GM19035 (cell line): Measurements from ENCODE around the gene MARS1.
A peak's percentile ranks its signal among the peaks of the same experiment; 100 is the strongest.

Experiments
- ATAC-seq: cut with Tn5 transposase; IDR thresholded peaks from one replicate; pipeline ENCODE4 v1.9.1; 2021; ENCODE audit not compliant: unreplicated experiment

MARS1 gene

DNA sequence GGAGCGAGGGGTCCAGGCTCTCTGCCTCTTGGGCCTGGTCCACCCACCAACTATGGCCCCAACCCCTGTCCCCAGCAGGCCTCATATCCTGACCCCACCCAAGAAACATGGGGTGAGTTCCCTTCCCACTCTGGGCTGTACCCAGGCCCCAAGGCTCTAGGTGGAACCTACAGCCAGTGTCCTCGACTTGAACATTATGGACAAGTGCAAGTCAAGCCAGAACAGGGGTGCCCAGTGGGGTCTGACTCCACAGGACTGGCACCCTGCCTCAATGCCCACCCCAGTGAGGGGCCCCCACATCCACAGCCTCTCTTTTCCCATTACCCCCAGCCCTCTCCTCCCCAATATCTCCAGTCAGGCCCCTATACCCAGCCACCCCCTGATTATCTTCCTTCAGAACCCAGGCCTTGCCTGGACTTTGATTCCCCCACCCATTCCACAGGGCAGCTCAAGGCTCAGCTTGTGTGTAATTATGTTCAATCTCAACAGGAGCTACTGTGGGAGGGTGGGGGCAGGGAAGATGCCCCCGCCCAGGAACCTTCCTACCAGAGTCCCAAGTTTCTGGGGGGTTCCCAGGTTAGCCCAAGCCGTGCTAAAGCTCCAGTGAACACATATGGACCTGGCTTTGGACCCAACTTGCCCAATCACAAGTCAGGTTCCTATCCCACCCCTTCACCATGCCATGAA lies 16.8 kb upstream of the MARS1 start:
- no peak for ATAC-seq

DNA sequence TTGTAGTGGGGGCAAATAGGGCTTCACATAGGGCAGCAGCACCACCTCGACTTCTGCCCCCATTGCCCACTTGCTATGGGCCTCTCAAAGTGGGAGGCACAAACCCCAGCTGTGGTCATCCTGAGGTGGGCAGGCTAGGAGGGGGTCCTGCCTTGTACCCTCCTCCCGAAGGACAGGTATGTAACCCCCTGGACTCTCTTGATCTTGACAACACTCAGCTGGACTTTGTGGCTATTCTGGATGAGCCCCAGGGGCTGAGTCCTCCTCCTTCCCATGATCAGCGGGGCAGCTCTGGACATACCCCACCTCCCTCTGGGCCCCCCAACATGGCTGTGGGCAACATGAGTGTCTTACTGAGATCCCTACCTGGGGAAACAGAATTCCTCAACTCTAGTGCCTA lies 16.2 kb upstream of the MARS1 start:
- no peak for ATAC-seq

DNA sequence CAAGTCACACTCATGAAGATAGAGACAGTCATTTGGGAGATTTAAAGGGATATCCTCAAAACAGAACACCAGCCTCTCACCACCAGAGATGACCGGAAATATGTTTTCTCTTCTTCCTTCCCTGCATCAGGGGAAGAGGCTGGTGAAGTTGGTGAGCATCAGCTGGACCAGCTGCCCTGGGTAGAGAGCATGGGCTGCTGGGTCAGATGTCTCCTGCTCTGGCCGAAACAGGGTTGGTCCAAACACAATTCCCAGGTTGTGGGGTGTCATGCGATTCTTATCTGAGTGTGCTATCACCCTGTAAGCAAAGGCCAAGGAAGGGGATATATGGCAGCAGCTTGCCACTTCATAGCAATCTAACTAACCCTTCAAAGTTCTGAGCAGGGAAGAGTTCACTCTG lies 15.5 kb upstream of the MARS1 start:
- ATAC-seq, result no peak

DNA sequence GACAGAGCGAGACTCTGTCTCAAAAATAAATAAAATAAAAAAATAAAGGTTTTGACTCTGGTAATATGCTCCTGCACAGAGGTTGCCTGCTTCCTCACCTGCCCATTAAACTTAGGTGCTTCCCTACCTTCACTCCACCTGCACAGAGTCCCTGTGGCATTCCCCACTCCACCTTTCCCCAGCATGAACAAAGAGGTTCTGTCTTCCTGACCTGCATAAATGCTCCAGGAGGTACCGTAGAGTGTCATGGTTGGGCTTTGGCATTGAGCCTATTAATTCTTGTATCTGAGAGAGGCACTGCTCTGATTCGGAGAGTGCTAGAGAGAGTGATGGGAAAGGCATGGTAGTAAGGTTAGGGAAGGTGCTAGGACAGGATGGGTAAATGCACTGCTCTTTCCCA lies 14.5 kb upstream of the MARS1 start:
- ATAC-seq, result no peak

DNA sequence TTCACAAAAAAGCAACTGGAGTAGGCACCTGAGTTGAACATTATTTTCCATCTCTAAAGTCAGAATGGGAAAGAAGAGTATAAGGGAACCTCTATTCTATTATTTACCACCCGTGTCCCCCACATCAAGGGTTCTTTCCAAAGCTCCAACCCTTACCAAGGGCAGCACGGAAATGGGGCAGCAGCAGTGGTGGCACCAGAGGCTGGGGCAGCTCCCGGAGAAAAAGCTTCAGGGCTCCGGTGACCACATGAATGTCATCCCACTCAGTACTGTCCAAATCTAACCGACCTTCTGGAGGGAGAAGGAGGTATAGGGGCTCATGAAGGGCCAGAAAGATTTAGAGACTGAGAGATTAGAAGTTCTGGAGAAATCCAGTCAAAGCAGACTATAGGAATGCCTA lies 14.0 kb upstream of the MARS1 start:
- no peak for ATAC-seq

DNA sequence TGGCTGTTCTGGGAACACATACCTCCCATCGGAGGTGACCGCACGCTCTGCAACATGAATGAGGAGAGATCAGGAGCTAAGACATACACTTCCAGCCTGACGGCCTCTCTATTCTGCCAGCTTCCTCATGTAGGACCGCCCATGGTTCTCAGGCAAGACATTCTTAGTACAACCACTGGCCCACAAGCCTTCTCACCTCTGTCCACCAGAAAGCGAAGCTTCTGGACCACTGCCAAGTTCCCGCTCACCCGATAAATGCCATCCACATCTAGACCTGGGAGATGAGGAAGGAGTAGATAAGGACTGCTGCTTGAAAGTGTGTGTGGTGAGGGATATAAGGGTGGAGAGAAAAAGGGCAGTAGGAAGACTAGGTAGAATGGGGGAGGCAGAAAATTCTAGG lies 13.4 kb upstream of the MARS1 start:
- ATAC-seq, result no peak

DNA sequence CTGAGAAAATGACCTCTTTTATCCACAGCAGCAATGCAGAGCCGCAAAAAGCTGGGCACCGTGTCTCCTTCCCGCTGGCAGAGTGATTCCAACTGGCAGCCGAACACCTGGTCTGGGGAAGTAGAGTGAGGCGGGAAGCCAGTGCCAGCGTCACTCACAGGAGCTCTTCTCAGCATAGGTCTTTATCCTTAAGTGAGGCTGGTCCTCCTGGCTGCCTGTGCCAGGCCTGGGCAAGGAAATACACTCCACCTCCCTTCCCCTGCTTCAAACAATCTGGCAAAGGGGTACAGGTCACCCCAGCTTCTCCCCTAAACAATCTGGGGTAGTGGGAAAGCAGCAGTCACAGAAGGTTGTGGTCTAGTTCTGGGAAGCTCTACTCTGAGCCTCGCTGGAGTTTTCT lies 13.0 kb upstream of the MARS1 start:
- no peak for ATAC-seq

DNA sequence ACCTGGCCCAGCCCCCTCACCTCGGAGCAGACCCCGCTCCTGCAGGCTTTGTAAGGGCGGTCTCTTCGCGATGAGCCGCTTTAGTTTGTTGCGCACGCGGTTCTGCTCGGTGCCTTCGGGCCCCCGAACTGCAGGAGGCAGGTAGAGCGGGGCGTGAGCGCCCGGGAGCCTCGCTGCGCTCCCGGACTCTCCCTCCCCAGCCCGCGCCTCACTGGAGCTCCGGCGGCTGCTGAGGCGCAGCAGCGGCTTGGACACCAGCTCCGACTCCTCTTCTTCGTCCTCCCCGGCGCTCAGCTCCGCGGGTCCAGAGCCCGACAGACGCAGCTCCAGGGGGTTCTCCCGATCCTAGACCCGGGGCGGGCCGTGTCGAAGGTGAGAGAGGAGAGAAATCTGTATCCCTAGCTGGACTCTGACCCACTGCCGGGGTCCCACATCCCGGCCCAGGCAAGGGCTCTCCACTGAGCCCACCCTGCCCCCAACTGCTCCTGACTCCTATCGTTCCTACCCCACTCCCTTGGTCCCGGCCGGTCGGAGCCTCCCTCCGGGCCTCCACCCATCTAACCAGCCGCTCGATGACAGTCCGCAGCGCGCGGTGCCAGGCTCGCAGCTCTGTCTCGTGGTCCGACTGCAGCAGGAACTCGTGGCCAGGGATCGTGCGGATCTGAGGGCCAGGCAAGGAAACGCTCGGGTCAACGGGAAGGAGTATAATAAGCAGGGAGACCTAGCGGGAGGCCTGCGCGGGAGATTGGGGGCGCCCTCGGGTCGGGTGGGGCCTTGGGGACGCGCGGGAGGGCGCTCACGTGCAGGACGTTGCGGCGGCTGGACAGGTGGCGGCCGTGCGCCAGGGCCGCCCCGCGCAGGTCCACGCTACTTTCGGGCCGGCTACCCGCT lies 12.4 kb upstream of the MARS1 start:
- ATAC-seq, result peak; percentile 2

DNA sequence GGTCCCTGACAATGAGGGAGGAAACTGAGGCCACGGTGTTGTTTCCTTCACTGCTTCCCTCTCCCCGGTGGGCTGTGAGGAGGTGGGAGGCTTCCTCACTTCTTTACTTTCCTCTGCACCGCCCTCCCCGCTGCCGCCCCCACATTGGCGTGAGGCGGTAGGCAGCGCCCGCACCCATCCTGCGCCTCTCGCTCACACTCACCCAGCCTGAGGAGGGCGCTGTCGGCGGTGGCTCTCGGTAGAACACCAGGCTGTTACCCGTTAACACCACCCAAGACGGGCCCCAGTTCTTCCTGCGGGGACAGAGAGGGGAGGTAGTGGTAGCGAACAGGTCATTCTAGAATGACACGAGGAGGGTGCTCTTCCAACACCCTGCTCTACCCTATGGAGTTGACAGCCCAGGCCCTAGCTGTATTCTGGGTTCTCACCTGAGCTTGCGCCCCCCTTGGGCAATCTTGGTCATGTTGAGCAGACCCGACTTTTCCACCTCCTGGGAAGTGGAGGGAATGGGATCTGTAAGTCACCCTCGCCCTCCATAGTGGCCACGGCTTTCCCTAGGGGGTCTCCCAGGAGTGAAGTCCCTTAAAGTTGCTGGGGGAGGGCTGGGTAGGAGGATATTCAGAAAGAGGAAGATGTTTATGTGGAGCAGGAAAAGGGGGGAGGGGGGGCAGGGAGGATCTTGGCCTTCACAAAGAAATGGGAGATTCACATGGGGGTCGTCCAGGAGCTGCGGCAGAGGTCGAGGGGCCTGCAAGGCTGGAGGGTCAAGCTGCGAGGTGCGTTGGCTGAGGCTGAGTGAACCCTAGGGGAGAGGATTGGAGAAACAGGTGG lies 11.5 kb upstream of the MARS1 start:
- peak; percentile 38 for ATAC-seq

DNA sequence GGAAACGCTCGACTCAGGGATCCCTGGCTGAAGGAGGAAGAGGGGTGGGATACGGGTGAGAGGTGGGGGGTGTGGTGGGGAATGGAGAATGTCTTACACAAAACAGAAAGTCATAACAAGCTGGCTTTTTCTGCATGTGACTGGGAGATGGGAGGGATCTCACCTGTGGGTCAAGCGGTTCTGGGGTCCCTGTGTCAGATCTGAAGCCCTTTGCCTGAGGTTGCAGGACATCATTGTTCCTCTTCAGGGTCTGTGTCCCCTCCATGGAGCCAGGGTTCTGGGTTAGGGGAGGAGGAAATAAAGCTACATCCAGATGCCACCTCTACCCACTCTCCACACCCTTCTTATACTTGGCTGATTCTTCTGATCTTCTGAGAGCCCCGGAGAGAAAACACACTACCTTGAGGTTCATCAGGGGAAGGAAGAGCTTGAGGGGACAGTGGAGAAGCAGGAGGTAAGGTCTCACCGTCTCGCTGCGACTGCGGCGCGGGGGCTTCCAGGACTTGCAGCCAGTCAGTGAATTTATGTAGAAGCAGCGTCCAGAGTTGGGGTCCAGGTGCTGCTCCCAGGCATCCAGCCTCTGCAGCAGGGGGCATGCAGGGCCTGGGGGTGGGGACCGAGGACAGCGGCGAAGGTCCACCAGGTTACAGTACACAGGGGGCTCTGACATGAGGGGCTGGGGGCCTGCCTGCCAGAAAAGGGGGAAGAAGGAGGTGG lies 10.7 kb upstream of the MARS1 start:
- no peak for ATAC-seq

DNA sequence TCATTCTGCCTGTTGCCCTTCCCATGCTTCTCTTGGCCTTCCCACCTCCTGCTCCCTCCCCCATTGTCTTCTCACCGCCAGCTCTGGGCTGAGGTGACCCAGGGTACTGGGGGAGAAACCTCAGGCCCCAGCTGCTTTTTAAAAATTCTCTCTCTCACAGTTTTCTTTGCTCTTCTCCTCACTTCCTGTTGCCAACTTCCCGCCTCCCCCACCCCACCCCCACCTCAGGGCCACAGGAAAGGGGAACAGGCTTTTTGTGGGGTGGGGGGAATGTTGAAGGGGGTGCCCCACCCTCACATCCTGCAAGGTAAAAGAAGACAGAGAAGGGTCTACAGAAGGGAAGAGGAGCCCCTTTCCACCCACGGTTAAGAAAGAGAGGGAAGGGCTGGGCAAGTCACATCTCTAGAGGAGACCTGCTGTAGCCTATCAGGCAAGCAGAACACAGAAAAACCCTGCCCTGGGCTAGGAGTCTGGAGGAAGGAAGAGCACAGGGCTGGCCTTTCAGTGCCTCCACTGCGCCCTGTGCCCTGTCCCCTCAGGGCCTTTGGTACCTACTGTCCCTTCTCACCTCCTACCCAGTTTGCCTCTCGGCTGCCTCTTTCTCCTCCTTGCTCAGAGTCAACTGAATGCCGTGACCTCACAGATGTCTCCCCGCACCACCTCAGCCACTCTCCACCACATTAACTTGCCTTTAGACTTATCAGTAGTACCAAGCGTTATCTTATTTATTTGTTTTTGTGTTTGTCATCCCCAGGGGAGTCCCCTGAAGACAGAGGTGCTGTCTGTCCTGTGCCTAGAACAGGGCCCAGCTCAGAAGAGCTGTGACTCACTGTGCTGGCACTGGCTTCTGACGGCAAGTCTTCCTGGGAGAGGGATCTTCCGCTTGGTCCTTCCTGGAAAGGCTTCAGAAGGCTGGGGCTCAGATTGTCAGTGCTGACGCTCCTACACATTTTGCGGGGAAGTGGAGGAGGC lies 9.9 kb upstream of the MARS1 start:
- peak; percentile 35 for ATAC-seq

DNA sequence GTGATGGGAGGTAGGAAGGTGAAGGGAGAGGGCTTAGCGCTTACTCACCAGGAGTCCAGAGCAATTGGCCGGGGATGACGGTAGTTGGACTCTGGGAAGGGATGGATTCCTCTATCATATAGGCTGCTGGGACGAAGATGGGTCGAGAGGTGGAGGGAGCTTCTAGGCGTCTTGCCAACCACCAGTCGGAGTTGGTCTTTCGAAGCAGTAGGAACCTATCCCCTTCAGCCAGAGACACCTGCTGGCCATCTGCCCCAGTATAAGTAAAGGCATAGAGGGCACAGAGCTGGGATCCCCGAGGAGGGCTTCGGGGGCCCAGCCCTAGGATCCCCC lies 8.9 kb upstream of the MARS1 start:
- ATAC-seq, result no peak

DNA sequence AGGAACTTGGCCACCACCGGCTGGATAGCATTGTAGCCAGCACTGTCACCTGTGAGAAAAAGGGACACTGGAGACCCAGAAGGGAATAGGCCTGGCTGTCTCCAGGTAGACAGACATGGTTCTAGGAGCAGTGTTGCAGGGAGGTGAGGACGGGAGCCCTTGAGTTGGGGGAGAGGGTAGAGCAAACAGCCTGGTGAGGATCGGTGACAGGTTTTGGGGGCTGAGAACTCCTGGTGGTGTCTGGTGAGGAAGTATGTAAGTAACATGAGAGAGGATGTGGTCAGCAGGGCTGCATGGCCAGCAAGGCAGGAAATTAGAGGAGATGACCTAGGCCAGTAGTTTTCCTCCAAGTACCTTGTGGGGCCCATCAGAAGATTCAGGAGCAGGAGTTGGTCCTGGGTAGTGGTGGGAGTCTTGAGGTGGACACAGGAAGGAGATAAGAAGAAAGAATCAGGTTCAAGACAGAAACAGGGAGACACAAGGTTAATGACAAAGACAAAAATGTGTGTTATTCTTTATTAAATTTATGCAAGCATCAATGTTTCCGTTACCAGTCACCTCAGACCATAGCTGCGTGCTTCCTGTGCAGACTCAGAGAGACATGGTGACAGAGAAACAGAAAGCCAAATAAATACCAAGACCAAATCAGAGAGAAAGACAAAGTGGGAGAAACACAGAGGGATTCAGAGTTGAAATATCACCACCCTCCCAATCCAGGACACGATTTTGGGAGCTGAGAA lies 8.3 kb upstream of the MARS1 start, which contains the start of gene ARHGAP9:
ARHGAP9 (minus strand) TSS at position 491 of the 740 bp plus-strand sequence; CDS start at position 31, 460 bp downstream.
- peak; percentile 36 for ATAC-seq

DNA sequence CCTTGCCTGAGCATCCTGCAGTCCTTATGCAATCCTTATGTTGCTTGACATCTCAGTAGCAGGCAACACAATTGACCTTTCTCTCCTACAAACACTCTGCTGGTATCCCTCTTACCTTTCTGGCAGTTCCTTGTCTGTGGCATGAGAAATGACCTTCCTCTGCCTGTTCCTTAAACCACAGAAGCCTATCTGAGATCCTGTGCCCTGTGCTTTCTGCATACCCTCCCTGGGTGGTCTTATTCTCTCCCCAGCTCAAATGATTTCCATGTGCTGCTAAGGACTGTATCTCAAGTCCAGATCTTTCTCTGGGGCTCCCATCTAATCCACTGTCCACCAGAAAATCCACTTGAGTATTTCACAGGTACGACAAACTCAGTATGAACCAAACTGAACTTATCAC lies 6.2 kb upstream of the MARS1 start:
- ATAC-seq, result no peak

DNA sequence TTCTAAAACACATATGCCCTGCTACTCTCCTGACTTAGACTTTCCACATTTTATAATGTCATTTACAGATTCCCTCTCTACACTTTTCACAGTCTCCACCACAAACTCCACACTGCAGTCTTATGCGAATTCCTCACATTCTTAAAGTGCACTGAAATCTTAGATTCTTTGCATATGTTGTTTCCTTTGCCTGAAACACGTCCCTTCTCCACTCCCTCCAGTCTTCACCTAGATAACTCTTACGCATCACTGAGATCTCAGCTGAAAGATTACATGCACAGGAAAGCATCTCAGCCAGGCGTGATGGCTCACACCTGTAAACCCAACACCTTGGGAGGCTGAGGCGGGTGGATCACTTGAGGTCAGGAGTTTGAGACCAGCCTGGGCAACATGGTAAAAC lies 4.4 kb upstream of the MARS1 start:
- ATAC-seq, result no peak

DNA sequence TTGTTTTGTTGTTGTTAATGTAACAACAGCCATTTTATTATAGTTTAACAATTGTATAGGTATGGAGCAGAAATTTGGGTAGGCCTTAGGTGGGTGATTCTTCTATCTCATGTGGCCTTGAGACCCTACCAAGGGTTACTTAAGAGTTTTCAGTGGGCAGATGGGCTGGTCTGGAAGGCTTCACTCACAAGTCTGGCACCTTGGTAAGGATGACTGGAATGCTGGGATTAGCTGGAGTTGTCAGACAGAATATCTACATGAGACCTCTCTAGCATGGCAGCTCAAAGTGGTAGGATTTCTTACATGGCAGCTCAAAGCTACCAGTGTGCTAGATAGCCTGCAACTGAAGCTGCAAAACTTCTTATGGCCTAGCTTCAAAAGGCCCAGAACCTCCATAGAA lies 2.2 kb upstream of the MARS1 start:
- ATAC-seq, result no peak

DNA sequence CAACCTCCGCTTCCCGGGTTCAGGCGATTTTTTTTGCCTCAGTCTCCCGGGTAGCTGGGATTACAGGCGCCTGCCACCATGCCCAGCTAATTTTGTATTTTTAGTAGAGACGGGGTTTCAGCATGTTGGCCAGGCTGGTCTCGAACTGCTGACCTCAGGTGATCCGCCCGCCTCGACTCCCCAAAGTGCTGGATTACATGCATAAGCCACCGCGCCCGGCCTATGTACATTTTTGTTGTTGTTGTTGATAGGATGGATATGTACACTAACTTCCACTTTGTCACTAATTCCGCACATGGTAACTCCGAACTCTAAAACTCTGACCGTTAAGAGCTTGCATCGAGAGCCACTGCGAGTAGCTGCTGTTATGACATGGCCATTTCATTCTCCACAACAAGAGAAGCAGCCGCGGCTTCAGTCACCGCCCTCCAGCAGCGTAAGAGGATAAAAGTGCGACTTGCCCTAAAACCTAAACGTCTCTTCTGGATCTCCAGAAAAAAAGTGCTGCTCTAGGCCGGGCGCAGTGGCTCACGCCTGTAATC lies 742 bp upstream of the MARS1 start:
- ATAC-seq, result no peak

DNA sequence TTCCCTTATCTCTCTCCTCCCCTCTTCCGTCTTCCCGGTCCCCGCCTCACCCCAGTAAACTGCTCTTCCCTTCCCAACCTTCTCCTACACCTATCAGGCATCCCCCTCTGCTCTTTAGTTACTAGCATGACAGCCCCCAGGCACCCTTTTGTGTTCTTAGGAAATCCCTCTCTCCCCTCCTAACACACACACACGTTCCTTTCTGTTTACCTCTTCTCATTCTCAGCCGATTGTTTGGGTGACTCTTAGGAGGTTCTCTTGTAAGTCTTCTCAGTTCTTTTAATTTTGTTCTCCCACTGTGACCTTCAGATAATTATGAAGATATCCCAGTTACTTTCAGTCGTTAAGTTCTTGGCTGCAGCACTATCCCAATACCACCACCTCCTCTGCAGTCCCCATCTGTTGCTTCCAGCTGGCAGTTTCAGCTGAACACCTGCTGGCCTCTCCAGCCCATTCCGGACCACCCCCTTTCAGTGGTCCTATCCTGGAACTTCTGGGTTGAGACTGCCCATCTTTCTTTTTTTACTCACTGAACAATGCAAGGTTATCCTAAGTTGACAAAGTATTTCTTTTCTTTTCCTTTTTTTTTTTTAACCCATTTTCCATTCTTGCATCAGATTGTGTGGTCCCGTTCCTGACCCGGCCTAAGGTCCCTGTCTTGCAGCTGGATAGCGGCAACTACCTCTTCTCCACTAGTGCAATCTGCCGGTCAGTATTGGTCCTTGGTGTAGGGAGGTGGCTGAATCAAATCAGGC lies 711 bp downstream of the MARS1 start:
- no peak for ATAC-seq
